HuH-7.5 (cell line): Measurements from ENCODE around the gene NAA80.
A peak's percentile ranks its signal among the peaks of the same experiment; 100 is the strongest.
"Not testable (repeated sequence)": the region's sequence is repeated elsewhere in the genome, so short reads cannot be mapped to it uniquely, and the experiment has no call there.

Source experiments
- DNase-seq: peaks from one replicate; pipeline ENCODE4 v3.0.0; 2011; ENCODE audit warnings: low spot score

NAA80 gene

DNA sequence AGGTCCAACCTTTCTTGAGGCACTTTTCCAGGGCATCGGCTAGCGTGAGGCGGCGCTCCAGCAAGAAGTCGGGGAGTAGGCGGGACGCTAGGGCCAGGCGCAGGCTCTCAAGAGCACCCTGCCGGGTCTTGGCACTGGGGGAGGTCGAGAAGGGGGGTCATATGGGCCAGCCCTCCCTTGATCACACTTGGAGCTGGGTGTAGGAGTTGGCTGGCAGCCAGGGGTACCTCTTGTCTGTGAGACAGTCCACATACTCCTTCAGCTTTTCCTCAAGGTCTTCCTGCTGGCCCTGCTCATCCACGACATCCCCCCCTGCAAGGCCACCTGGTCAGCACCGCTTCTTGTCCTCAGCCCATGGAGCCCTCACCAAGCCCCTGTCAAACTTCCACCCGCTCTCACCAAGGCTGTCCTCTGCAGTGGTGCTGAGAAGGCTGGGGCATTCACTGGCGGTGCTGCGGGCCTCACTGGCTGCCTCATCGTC, 9.0 kb downstream of the NAA80 start:
- no peak for DNase-seq

- no peak for DNase-seq
Measured at GRCh38 chr3:50289130-50289529, 10.1 kb downstream of the NAA80 start.

- DNase-seq, result no peak
Measured at GRCh38 chr3:50288387-50289007, 10.7 kb downstream of the NAA80 start.

- DNase-seq, result no peak
Measured at GRCh38 chr3:50287262-50287661, 11.9 kb downstream of the NAA80 start.

- DNase-seq, result no peak
Measured at GRCh38 chr3:50286322-50287227, 12.6 kb downstream of the NAA80 start.

- not testable (repeated sequence) for DNase-seq
Measured at GRCh38 chr3:50284121-50284520, 15.1 kb downstream of the NAA80 start.

DNA sequence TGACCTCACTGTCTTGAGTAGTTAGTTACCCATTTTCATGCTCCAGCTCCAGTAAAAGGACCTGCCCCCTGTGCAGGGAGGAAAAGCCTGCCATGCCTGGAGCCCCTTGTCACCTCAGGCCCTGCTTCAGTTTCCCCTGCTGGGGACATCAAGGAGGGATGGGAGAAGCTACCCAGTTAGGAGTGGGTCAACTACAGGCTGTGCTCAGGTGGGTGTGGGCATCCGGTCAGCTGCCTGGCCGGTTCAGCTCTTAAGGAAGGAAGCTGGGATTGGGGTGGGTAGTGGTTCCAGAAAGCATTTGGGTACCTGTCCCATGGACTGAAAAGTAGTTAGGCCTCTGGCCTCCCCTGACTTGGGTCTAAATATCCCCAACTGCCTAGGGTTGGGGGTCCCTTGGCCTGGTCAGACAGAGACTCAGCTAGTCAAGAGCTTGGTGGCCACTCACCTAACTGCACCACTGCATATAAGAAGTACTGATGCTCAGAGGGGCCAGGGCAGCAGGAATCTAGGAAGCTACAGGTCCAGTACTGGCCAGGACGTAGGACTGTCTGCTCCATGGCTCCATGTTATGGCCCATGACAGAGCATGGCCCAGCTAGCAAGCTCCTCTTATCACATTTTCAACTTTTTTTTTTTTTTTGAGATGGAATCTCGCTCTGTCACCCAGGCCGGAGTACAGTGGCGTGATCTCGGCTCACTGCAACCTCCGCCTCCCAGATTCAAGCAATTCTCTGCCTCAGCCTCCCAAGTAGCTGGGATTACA, 19.8 kb downstream of the NAA80 start:
- DNase-seq, result no peak

DNA sequence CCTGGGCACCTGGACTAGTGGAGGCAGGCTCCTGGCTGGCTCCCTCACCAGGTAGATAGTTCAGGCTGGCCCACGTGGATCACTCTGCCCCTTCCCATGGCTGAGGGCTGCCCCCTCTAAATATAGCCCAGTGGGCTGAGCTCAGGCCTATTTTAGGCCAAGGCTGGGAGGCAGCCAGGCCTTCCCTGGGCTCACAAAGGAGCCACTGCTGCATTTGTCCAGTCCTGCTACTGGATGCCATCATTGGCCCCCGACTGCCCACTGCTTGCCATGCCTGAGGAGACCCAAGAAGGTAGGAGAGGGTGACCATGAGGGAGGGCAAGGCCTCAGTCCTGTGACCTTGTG, 20.4 kb downstream of the NAA80 start, which contains the start of gene LSMEM2:
LSMEM2 (plus strand) TSS at position 208 of the 345 bp plus-strand sequence; CDS start at position 235, 27 bp downstream.
- no peak for DNase-seq

- no peak for DNase-seq
Measured at GRCh38 chr3:50278123-50278879, 20.9 kb downstream of the NAA80 start.

DNA sequence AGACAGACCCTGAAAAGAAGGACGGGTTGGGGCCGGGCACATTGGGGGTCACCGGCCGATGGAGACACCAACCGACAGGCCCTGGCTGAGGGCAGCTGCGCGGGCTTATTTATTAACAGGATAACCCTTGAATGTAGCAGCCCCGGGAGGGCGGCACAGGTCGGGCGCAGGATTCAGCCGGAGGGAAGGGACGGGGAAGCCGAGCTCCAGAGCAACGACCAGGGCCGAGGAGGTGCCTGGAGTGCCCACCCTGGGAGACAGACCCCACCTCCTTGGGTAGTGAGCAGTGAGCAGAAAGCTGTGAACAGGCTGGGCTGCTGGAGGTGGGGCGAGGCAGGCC, 22.5 kb downstream of the NAA80 start:
- DNase-seq, result no peak

DNA sequence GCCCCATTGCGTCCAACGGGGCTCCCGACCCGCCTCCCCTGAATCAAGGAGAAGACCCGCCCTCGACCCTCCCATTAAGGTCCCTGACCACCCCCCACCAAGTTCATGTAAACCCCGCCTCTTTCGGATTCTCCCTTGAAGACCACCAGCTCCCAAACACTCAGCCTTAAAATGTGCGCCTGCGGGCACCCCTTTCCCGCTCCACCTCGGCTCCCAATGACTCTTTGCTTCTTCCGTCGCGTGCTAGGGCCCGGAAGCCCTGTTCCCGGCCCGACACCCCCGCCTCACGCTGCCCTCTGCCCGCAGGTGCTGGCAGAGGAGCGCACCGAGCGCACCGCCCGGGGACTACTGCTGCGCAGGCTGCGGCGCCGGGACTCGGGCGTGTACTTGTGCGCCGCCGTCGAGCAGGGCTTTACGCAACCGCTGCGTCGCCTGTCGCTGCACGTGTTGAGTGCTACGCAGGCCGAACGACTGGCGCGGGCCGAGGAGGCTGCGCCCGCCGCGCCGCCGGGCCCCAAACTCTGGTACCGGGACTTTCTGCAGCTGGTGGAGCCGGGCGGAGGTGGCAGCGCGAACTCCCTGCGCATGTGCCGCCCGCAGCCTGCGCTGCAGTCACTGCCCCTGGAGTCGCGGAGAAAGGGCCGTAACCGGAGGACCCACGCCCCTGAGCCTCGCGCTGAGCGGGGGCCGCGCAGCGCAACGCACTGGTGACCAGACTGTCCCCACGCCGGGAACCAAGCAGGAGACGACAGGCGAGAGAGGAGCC, 23.0 kb downstream of the NAA80 start:
- DNase-seq, result no peak

- DNase-seq, result no peak
Measured at GRCh38 chr3:50275141-50275995, 23.8 kb downstream of the NAA80 start.

- peak; percentile 79 for DNase-seq
Measured at GRCh38 chr3:50274371-50275104, 24.7 kb downstream of the NAA80 start.

- no peak for DNase-seq
Measured at GRCh38 chr3:50273689-50274065, 25.5 kb downstream of the NAA80 start.

- DNase-seq, result peak; percentile 99
Measured at GRCh38 chr3:50272911-50273688, 26.1 kb downstream of the NAA80 start.

DNA sequence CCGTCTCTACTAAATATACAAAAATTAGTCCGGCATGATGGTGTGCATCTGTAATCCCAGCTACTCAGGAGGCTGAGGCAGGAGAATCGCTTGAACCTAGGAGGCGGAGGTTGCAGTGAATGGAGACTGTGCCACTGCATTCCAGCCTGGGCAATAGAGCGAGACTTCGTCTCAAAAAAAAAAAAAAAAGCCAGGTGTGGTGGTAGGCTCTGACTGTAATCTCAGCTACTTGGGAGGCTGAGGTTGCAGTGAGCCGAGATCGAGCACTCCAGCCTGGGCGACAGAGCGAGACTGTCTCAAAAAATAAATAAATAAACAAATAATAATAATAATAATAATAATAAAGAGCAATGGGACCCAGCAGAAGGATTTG, 26.7 kb downstream of the NAA80 start:
- not testable (repeated sequence) for DNase-seq

DNA sequence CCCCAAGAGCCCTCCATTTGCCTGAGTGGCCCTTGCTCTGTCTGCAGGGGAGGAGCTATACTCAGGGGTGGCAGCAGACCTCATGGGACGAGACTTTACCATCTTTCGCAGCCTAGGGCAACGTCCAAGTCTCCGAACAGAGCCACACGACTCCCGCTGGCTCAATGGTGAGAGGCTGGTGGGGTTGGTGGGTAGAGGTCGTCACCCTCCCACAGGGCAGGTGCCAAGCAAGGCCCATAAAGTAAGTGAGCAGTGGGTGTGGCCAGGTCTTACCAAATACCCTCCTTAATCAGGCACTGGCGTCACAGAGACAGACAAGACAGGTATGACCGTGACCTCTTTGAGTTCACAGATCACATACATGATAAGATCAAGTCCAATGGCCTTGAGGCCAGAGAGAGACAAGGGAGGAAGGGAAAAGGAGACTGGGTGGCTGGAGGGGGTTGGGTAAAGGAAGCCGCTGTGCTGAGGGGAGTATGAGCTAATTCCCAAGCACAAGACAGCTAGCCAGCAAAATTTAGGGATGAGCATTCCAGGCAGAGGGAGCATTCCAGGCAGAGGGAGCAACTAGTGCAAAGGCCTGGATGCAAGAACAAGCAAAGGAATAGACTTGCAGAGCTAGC, 27.8 kb downstream of the NAA80 start:
- peak; percentile 63 for DNase-seq
